Measurements from ENCODE around the gene CUBN. TPM values are rescaled to one million over a fixed set of nuclear protein-coding genes. Genes with fewer than 3 reads are reported as not detected.

The CUBN gene
- total RNA-seq, 2 experiments from 2014 or later: 7.9 to 9.2 TPM

DNA sequence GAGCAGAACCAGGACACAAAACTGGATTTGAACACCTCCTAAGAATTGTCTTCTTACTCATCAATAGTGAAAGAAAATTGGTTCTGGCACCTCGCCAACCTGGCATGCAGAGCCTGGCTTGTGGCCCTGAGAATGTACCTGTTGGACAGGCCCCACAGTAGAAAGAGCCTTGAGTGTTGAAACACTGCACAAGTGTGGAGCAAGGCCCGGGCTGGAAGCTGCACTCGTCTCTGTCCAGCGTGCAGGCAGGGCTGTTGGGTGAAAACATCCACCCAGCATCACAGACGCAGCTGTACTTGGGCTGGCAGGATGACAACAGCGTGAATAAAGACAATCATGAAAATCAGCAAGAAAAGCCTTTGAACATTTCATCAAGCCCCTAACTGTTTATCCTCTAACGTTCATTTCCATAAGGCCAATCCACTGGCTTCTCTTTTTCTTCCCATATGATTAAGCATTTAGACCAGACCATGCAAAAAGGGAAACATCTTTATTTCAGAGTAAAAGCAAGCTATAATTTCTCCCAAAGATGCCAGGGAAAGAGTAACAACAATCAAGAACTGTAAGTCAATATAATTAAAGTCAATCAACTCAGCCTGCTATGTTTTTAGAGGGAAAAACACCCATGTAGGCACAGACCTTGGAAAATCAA lies 15.6 kb downstream of the CUBN start:
- CTCF ChIA-PET: no interaction called here
- DNase-seq (peak in 1 of 14 experiments; percentile 10), ATAC-seq (ENCODE audit: poor library complexity) (no peak)
- intact Hi-C loops (cut with DNase I, micrococcal nuclease): loop anchor here in 1 of 2 experiments (5.0 kb wide), 1 partner anchor 177 kb away; no protein-coding TSS in a partner anchor
- Mint-ChIP-seq H3K9me3 (no peaks in the 10 kb centered on the region), H3K4me3 (no peak overlapping the region), H3K27ac (no peak overlapping the region), H3K36me3 (ENCODE audit: low read depth) (peaks cover 46% of the 10 kb centered on the region), H3K4me1 (ENCODE audit: low read depth) (peaks cover 16% of the 10 kb centered on the region), H3K27me3 (no peaks in the 10 kb centered on the region)
- H3K4me1 ChIP-seq (ENCODE audit: insufficient read depth, low read length): peaks cover 5% of the 10 kb centered on the region
- POLR2A ChIA-PET: no interaction called here
- H3K27ac ChIP-seq (ENCODE audit: low read depth in 1 of 2, low read length in 2 of 2): no peak overlapping the region
- H3K27me3 ChIP-seq (ENCODE audit: control insufficient read depth in 1 of 2, insufficient read depth in 2 of 2, low read length in 2 of 2): no peaks in the 10 kb centered on the region
- TF ChIP-seq CTCF (IDR thresholded peaks at IDR 0.05): no peak
- no peaks in the 10 kb centered on the region for H3K9me3 ChIP-seq (ENCODE audit: control insufficient read depth in 1 of 2, insufficient read depth in 1 of 2, low read length in 2 of 2)
- no peaks in the 10 kb centered on the region for H3K36me3 ChIP-seq (ENCODE audit: insufficient read depth, low read length)
- H3K4me3 ChIP-seq (ENCODE audit: low read length): no peak overlapping the region

DNA sequence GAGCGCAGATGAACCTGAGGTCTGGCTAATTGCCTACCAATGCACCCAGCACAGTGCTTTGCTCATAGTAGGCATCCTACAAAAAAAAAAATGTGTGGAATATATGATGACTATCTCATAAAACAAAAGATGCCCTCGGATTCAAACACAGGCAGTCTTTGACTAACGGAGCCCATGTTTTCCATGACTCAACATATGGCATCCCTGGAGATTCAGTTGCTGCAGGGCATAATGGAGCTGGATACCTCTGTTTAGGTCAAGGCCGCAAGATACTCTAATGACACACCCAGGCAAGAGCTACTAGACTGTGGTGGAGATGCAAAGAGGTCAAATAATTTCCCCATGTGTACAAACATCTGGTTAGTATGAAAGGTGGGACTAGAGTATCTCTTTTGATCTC lies 16.3 kb downstream of the CUBN start:
- H3K27me3 Mint-ChIP-seq: no peaks in the 10 kb centered on the region
- ChIA-PET CTCF (no interaction called here), POLR2A (no interaction called here)
- intact Hi-C loops (cut with DNase I, micrococcal nuclease): loop anchor here in 1 of 2 experiments (5.0 kb wide), 1 partner anchor 176 kb away; no protein-coding TSS in a partner anchor
- no peaks in the 10 kb centered on the region for H3K9me3 Mint-ChIP-seq
- no peak overlapping the region for H3K27ac Mint-ChIP-seq
- DNase-seq (no peak), ATAC-seq (ENCODE audit: poor library complexity) (no peak)
- Histone ChIP-seq H3K4me1 (ENCODE audit: insufficient read depth, low read length) (peaks cover 5% of the 10 kb centered on the region), H3K4me3 (ENCODE audit: low read length) (no peak overlapping the region), H3K27me3 (ENCODE audit: control insufficient read depth in 1 of 2, insufficient read depth in 2 of 2, low read length in 2 of 2) (no peaks in the 10 kb centered on the region), H3K9me3 (ENCODE audit: control insufficient read depth in 1 of 2, insufficient read depth in 1 of 2, low read length in 2 of 2) (no peaks in the 10 kb centered on the region), H3K27ac (ENCODE audit: low read depth in 1 of 2, low read length in 2 of 2) (no peak overlapping the region), H3K36me3 (ENCODE audit: insufficient read depth, low read length) (no peaks in the 10 kb centered on the region)
- H3K36me3 Mint-ChIP-seq (ENCODE audit: low read depth): peaks cover 45% of the 10 kb centered on the region
- TF ChIP-seq CTCF (IDR thresholded peaks at IDR 0.05): no peak
- peaks cover 16% of the 10 kb centered on the region for H3K4me1 Mint-ChIP-seq (ENCODE audit: low read depth)
- no peak overlapping the region for H3K4me3 Mint-ChIP-seq

- ChIA-PET POLR2A (no interaction called here), CTCF (no interaction called here)
- peaks cover 5% of the 10 kb centered on the region for H3K4me1 ChIP-seq (ENCODE audit: insufficient read depth, low read length)
- H3K27ac Mint-ChIP-seq: no peak overlapping the region
- no peak for ATAC-seq (ENCODE audit: poor library complexity)
- peaks cover 16% of the 10 kb centered on the region for H3K4me1 Mint-ChIP-seq (ENCODE audit: low read depth)
- no peaks in the 10 kb centered on the region for H3K27me3 ChIP-seq (ENCODE audit: control insufficient read depth in 1 of 2, insufficient read depth in 2 of 2, low read length in 2 of 2)
- peaks cover 40% of the 10 kb centered on the region for H3K36me3 Mint-ChIP-seq (ENCODE audit: low read depth)
- H3K9me3 Mint-ChIP-seq: no peaks in the 10 kb centered on the region
- H3K36me3 ChIP-seq (ENCODE audit: insufficient read depth, low read length): no peaks in the 10 kb centered on the region
- H3K27ac ChIP-seq (ENCODE audit: low read depth in 1 of 2, low read length in 2 of 2): no peak overlapping the region
- H3K4me3 Mint-ChIP-seq: no peak overlapping the region
- no peak for TF ChIP-seq CTCF (IDR thresholded peaks at IDR 0.05)
- DNase-seq: no peak
- no peak overlapping the region for H3K4me3 ChIP-seq (ENCODE audit: low read length)
- intact Hi-C loops (cut with DNase I, micrococcal nuclease): loop anchor here in 1 of 2 experiments (5.0 kb wide), 1 partner anchor 175 kb away; no protein-coding TSS in a partner anchor
- H3K27me3 Mint-ChIP-seq: no peaks in the 10 kb centered on the region
- no peaks in the 10 kb centered on the region for H3K9me3 ChIP-seq (ENCODE audit: control insufficient read depth in 1 of 2, insufficient read depth in 1 of 2, low read length in 2 of 2)
Measured at GRCh38 chr10:17112566-17112965, 17.0 kb downstream of the CUBN start.

Data from CD4-positive, alpha-beta T cell (primary cell).